ENCODE results near the gene SP140L. TPM values are rescaled to one million over a fixed set of nuclear protein-coding genes. Genes with fewer than 3 reads are reported as not detected.
"Not testable (repeated sequence)": the region's sequence is repeated elsewhere in the genome, so short reads cannot be mapped to it uniquely, and the experiment has no call there.

SP140L gene
- total and polyA plus RNA-seq, 2 of the 8 experiments (the other 6 are each of a cell fraction or from before 2014, with no cell fraction given), result 0.36 to 1.5 TPM

DNA sequence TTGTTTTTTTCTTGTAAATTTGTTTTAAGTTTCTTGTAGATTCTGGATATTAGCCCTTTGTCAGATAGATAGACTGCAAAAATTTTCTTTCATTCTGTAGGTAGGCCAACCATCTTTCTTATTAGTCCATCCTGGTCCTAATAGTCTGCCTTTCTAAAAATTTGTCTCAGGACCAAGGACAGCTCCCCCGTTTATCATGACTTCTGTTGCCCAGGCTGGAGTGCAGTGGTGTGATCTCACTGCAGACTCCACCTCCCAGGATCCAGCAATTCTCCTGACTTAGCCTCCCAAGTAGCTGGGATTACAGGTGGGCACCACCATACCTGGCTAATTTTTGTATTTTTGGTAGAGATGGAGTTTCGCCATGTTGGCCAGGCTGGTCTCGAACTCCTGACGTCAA, 37.7 kb upstream of the SP140L start:
- H4K91ac ChIP-seq (replicated peaks; ENCODE audit: insufficient read length, low read length); H2AFZ ChIP-seq (ENCODE audit: low read length); H3K23ac ChIP-seq (ENCODE audit: insufficient read length); H4K5ac ChIP-seq (ENCODE audit: insufficient read length, low read depth, low read length); H2BK20ac ChIP-seq (ENCODE audit: low read length); H2BK12ac ChIP-seq (ENCODE audit: low read depth, low read length); H3K56ac ChIP-seq (replicated peaks; ENCODE audit: insufficient read length, low read depth, low read length); H2AK5ac ChIP-seq (ENCODE audit: low read depth, low read length); FAIRE-seq; H4K20me1 ChIP-seq (replicated peaks in 1 of 2; ENCODE audit: control insufficient read depth in 1 of 2, insufficient read depth in 2 of 2, low read length in 2 of 2); POLR2A ChIA-PET (ENCODE audit: partially characterized antibody); CTCF ChIA-PET (ENCODE audit: partially characterized antibody); H3K27me3 ChIP-seq (replicated peaks in 1 of 4; ENCODE audit: control insufficient read depth in 3 of 4, extremely low read depth in 1 of 4, insufficient read depth in 3 of 4, low read length in 3 of 4); H4K8ac ChIP-seq (ENCODE audit: extremely low read depth, insufficient read depth, low read length); H3K27ac ChIP-seq (ENCODE audit: low read depth, low read length); H3K9ac ChIP-seq (replicated peaks in 1 of 4; ENCODE audit: extremely low read depth in 1 of 4, low read depth in 3 of 4, low read length in 3 of 4); H3K4me2 ChIP-seq (ENCODE audit: insufficient read depth in 1 of 2, low read depth in 2 of 2, low read length in 2 of 2); H3K79me1 ChIP-seq (ENCODE audit: low read depth, low read length); H3K23me2 ChIP-seq (ENCODE audit: low read depth, low read length); H3K79me2 ChIP-seq (ENCODE audit: control insufficient read depth in 1 of 2, insufficient read depth in 2 of 2, low read length in 2 of 2); H3K4me1 ChIP-seq (replicated peaks in 1 of 4; ENCODE audit: control insufficient read depth in 3 of 4, insufficient read depth in 4 of 4, low read length in 3 of 4); H2BK5ac ChIP-seq (ENCODE audit: low read depth, low read length); DNase-seq (ENCODE audit: low read depth in 1 of 2, low spot score in 2 of 2); H2BK120ac ChIP-seq (replicated peaks; ENCODE audit: low read depth, low read length); H3K4me3 ChIP-seq (ENCODE audit: extremely low read depth in 1 of 4, insufficient read depth in 2 of 4, low read depth in 3 of 4, low read length in 4 of 4); H2BK15ac ChIP-seq (ENCODE audit: low read length); H3K9me3 ChIP-seq (ENCODE audit: insufficient read depth in 2 of 2, low read depth in 1 of 2, low read length in 1 of 2); H3K4ac ChIP-seq (replicated peaks; ENCODE audit: insufficient read length, low read depth, low read length); H3K36me3 ChIP-seq (ENCODE audit: control insufficient read depth in 2 of 4, insufficient read depth in 4 of 4, low read length in 3 of 4); H3K18ac ChIP-seq (ENCODE audit: extremely low read depth, low read length); H3K14ac ChIP-seq (ENCODE audit: insufficient read length): not testable (repeated sequence)
- 94% methylated on average over 4 of the region's 4 CpGs; no CpG with 5 or more reads in 1 of the 2 experiments for WGBS, 2 experiments (ENCODE audit: extremely low coverage in 1 of 2, insufficient coverage in 1 of 2, insufficient read length in 1 of 2, insufficient replicate concordance in 2 of 2, low coverage in 1 of 2, low lambda C conversion rate in 2 of 2, missing lambda C conversion rate in 1 of 2)

Measured in H1 (cell line).